NCI-H2081 treated with DMSO at 0.1 percent for 48 hours (cell line): ENCODE results near the gene ENTHD1.
"Not testable (repeated sequence)": the region's sequence is repeated elsewhere in the genome, so short reads cannot be mapped to it uniquely, and the experiment has no call there.

Source experiments
- DNase-seq: peaks from one replicate; lab custom pipeline; 2025; lab: John Stamatoyannopoulos, UW

Gene ENTHD1

GRCh38 chr22:39846539-39846938 is 47.0 kb downstream of the ENTHD1 start:
- DNase-seq: not testable (repeated sequence)

- no peak for DNase-seq
Observed at GRCh38 chr22:39845529-39845928, 48.0 kb downstream of the ENTHD1 start.

GRCh38 chr22:39839917-39840510 is 53.5 kb downstream of the ENTHD1 start:
- no peak for DNase-seq

- no peak for DNase-seq
Observed at GRCh38 chr22:39839204-39839603, 54.4 kb downstream of the ENTHD1 start.

- no peak for DNase-seq
Observed at GRCh38 chr22:39833610-39834009, 60.0 kb downstream of the ENTHD1 start.

GRCh38 chr22:39833093-39833492 is 60.5 kb downstream of the ENTHD1 start:
- no peak for DNase-seq

- DNase-seq: no peak
Observed at GRCh38 chr22:39832627-39833074, 60.9 kb downstream of the ENTHD1 start.

- no peak for DNase-seq
Observed at GRCh38 chr22:39825661-39826102, 67.9 kb downstream of the ENTHD1 start.

GRCh38 chr22:39821008-39821407 is 72.6 kb downstream of the ENTHD1 start:
- DNase-seq: no peak

GRCh38 chr22:39820256-39820655 is 73.3 kb downstream of the ENTHD1 start:
- DNase-seq: no peak

- DNase-seq: no peak
Observed at GRCh38 chr22:39819429-39819828, 74.1 kb downstream of the ENTHD1 start.

- no peak for DNase-seq
Observed at GRCh38 chr22:39818094-39818493, 75.5 kb downstream of the ENTHD1 start.

- DNase-seq: no peak
Observed at GRCh38 chr22:39815932-39816331, 77.6 kb downstream of the ENTHD1 start.

- no peak for DNase-seq
Observed at GRCh38 chr22:39814899-39815298, 78.7 kb downstream of the ENTHD1 start.

GRCh38 chr22:39809772-39810557 is 83.6 kb downstream of the ENTHD1 start:
- DNase-seq: no peak

GRCh38 chr22:39808081-39808480 is 85.5 kb downstream of the ENTHD1 start:
- DNase-seq: no peak

GRCh38 chr22:39806109-39806508 is 87.5 kb downstream of the ENTHD1 start:
- DNase-seq: no peak

GRCh38 chr22:39805117-39805516 is 88.4 kb downstream of the ENTHD1 start:
- DNase-seq: no peak

GRCh38 chr22:39802682-39803081 is 90.9 kb downstream of the ENTHD1 start:
- DNase-seq: no peak

GRCh38 chr22:39800790-39801520 is 92.6 kb downstream of the ENTHD1 start:
- DNase-seq: no peak

GRCh38 chr22:39797528-39798147 is 95.9 kb downstream of the ENTHD1 start:
- DNase-seq: no peak

GRCh38 chr22:39789788-39790187 is 103.8 kb downstream of the ENTHD1 start:
- DNase-seq: no peak
